Gastroesophageal sphincter (tissue), 3 donors: ENCODE data around the gene HOXC6.
"Not testable (repeated sequence)": the region's sequence is repeated elsewhere in the genome, so short reads cannot be mapped to it uniquely, and the experiment has no call there.

Experiments used
- CTCF ChIP-seq, 4 experiments: fragments of 200-600 bp in 2 of 4; fragments of 450-650 bp in 2 of 4; sonication (generic) in 1 of 4; IDR thresholded peaks; one replicate each; pipeline ENCODE4 v1.5.1; 2017 to 2019; ENCODE audit warnings: antibody characterized with exemption in 4 of 4, mild to moderate bottlenecking in 2 of 4, moderate library complexity in 2 of 4
- EP300 ChIP-seq: sonication (generic); formaldehyde crosslinking; IDR thresholded peaks from one replicate; pipeline ENCODE4 v1.6.1; 2017; ENCODE audit warnings: antibody characterized with exemption, mild to moderate bottlenecking
- POLR2A ChIP-seq, 2 donors: fragments of 450-650 bp; IDR thresholded peaks; one replicate each; pipeline ENCODE4 v1.6.1; 2017; ENCODE audit warnings: antibody characterized with exemption in 2 of 2, mild to moderate bottlenecking in 2 of 2, moderate library complexity in 1 of 2
- POLR2AphosphoS5 ChIP-seq: sonication (generic); formaldehyde crosslinking; IDR thresholded peaks from one replicate; pipeline ENCODE4 v1.6.1; 2017; ENCODE audit warnings: antibody characterized with exemption

- not testable (repeated sequence) for TF ChIP-seq CTCF (IDR thresholded peaks at IDR 0.05); POLR2A (IDR thresholded peaks at IDR 0.05); POLR2AphosphoS5; EP300
These were observed 50.9 kb downstream of the HOXC6 start for GRCh38 chr12:54079115-54079514.
